Neuronal stem cell (in vitro differentiated cells): ENCODE results near the gene NKX2-2.

Experiments
- DNase-seq: peaks from one replicate; pipeline ENCODE4 v3.0.0-alpha.2; 2013; ENCODE audit warnings: low spot score
- H2AFZ ChIP-seq: one replicate; pipeline ENCODE4 v1.6.1; 2013; ENCODE audit warnings: mild to moderate bottlenecking, low read length, inconsistent platforms
- H2AK5ac ChIP-seq: 2 replicates; pipeline ENCODE4 v1.6.1; 2013; ENCODE audit warnings: low read depth, mild to moderate bottlenecking, inconsistent platforms, low read length, moderate library complexity, mixed read lengths
- H2BK120ac ChIP-seq: 2 replicates; pipeline ENCODE4 v1.6.1; 2013; ENCODE audit warnings: low read depth, mild to moderate bottlenecking, inconsistent platforms, low read length, moderate library complexity, mixed read lengths
- H2BK12ac ChIP-seq: one replicate; pipeline ENCODE4 v1.6.1; 2013; ENCODE audit warnings: low read length, inconsistent platforms
- H2BK15ac ChIP-seq: 2 replicates; pipeline ENCODE4 v1.6.1; 2013; ENCODE audit warnings: mild to moderate bottlenecking, low read length, inconsistent platforms, mixed read lengths
- H2BK5ac ChIP-seq: one replicate; pipeline ENCODE4 v1.6.1; 2013; ENCODE audit warnings: inconsistent platforms, mild to moderate bottlenecking, low read length, moderate library complexity
- H3K14ac ChIP-seq: one replicate; pipeline ENCODE4 v1.6.1; 2013; ENCODE audit warnings: low read length, inconsistent platforms
- H3K18ac ChIP-seq: 2 replicates; pipeline ENCODE4 v1.6.1; 2013; ENCODE audit warnings: low read length, inconsistent platforms
- H3K23ac ChIP-seq: 2 replicates; pipeline ENCODE4 v1.6.1; 2013; ENCODE audit warnings: low read depth, mild to moderate bottlenecking, mixed read lengths, low read length, inconsistent platforms; ENCODE audit not compliant: poor library complexity
- H3K27ac ChIP-seq: replicated peaks from 3 replicates; pipeline ENCODE4 v1.5.1; 2013; ENCODE audit warnings: low read length, inconsistent platforms
- H3K27me3 ChIP-seq, 3 experiments: 2 replicates each; pipeline ENCODE4 v1.6.1; 2013; ENCODE audit warnings: low read length in 3 of 3, mild to moderate bottlenecking in 2 of 3, inconsistent platforms in 1 of 3, low read depth in 1 of 3, mixed read lengths in 1 of 3, moderate library complexity in 1 of 3; ENCODE audit not compliant: control insufficient read depth in 3 of 3, insufficient read depth in 3 of 3
- H3K36me3 ChIP-seq, 2 donors: replicated peaks in 1 of 2; 2 replicates each; pipeline ENCODE4 v1.6.1; 2013; ENCODE audit warnings: low read length in 2 of 2; ENCODE audit not compliant: control insufficient read depth in 2 of 2, insufficient read depth in 2 of 2
- H3K4ac ChIP-seq: 2 replicates; pipeline ENCODE4 v1.6.1; 2013; ENCODE audit warnings: inconsistent platforms, mild to moderate bottlenecking, low read length, moderate library complexity
- H3K4me1 ChIP-seq, 2 donors: 1 replicate in 1 of 2; 2 replicates in 1 of 2; pipeline ENCODE4 v1.6.1; 2013; ENCODE audit warnings: low read length in 2 of 2, low read depth in 1 of 2; ENCODE audit not compliant: control insufficient read depth in 2 of 2, insufficient read depth in 1 of 2
- H3K4me2 ChIP-seq: one replicate; pipeline ENCODE4 v1.6.1; 2013; ENCODE audit warnings: mild to moderate bottlenecking, low read length, inconsistent platforms; ENCODE audit not compliant: insufficient read depth, poor library complexity, severe bottlenecking
- H3K4me3 ChIP-seq, 2 donors: 2 replicates each; pipeline ENCODE4 v1.5.1; 2013; ENCODE audit warnings: low read length in 2 of 2, mild to moderate bottlenecking in 2 of 2, inconsistent platforms in 1 of 2, moderate library complexity in 1 of 2
- H3K79me1 ChIP-seq: one replicate; pipeline ENCODE4 v1.6.1; 2013; ENCODE audit warnings: low read depth, mild to moderate bottlenecking, inconsistent platforms, low read length, moderate library complexity
- H3K9ac ChIP-seq: one replicate; pipeline ENCODE4 v1.6.1; 2013; ENCODE audit warnings: mild to moderate bottlenecking, low read depth, low read length, inconsistent platforms; ENCODE audit not compliant: poor library complexity
- H3K9me3 ChIP-seq, 2 donors: replicated peaks in 1 of 2; 2 replicates each; pipeline versions ENCODE3 to v1.6.1; 2013; ENCODE audit warnings: low read length in 2 of 2, mild to moderate bottlenecking in 2 of 2, inconsistent platforms in 1 of 2, low read depth in 1 of 2, mixed read lengths in 1 of 2, moderate library complexity in 1 of 2; ENCODE audit not compliant: control insufficient read depth in 2 of 2, insufficient read depth in 1 of 2
- H4K8ac ChIP-seq: one replicate; pipeline ENCODE4 v1.6.1; 2013; ENCODE audit warnings: low read depth, mild to moderate bottlenecking, inconsistent platforms, low read length, moderate library complexity
- H4K91ac ChIP-seq: one replicate; pipeline ENCODE4 v1.6.1; 2013; ENCODE audit warnings: low read length, low read depth, mild to moderate bottlenecking, inconsistent platforms; ENCODE audit not compliant: poor library complexity
- WGBS, 2 donors: extraction: QIAGEN DNeasy Blood & Tissue Kit; methylation state at CpG; one replicate each; pipeline ENCODE4 v1.1.7; 2013; ENCODE audit warnings: missing lambda C conversion rate in 2 of 2, mixed read lengths in 1 of 2; ENCODE audit not compliant: insufficient read length in 2 of 2, insufficient replicate concordance in 1 of 2; ENCODE audit errors: extremely low coverage in 2 of 2; 5-methylcytosine and 5-hydroxymethylcytosine counted together

The NKX2-2 gene

DNA sequence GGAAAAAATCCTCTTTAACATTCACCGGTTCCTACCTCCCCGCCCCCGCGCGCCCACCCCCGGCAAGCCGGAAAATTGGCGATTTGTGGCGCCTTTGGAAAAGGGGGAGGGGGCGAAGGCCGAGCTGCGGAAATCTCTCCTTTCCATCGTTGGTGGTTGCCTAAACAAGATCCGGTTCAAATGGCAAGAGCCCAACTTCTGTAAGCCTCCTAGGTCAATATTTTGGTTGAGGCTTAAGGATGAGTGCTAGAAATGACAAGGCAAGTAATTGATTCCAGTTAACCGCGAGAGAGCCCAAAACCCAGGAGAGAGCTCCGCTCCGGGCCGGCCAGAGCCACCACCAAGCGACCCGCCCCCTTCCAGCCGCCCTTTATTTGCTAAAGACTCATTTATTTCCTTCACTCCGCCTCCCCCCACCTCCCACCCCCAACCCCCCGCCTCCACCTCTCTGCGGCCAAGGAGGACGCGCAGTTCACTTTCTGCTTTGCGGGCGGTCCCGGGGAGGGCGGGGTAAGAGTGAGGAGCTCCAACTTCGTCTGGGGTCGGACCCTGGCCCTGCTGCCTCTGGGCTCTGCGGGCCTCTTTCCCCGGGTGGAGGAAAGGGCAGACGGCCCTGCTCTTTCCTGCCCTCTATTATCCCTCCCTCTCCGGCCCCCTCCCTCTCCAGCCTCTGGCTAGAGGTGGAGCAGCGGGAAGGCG is 838 bp upstream of the NKX2-2 start:
- no peak overlapping the region for H2BK15ac ChIP-seq
- H3K36me3 ChIP-seq: no peaks in the 10 kb centered on the region
- H3K4me1 ChIP-seq: peaks cover 10 to 15% of the 10 kb centered on the region in 2 donors
- H3K9ac ChIP-seq: no peak overlapping the region
- H2AFZ ChIP-seq: peak overlapping the region; percentile 64
- no peak overlapping the region for H4K8ac ChIP-seq
- H3K9me3 ChIP-seq: no peaks in the 10 kb centered on the region
- no peak overlapping the region for H3K23ac ChIP-seq
- no peak overlapping the region for H3K4ac ChIP-seq
- no peak overlapping the region for H3K18ac ChIP-seq
- no peak overlapping the region for H3K27ac ChIP-seq
- H2BK120ac ChIP-seq: no peak overlapping the region
- H3K4me2 ChIP-seq: peak overlapping the region; percentile 31
- H2BK5ac ChIP-seq: no peak overlapping the region
- no peaks in the 10 kb centered on the region for H3K79me1 ChIP-seq
- H3K27me3 ChIP-seq: peaks cover 81 to 98% (median 95%) of the 10 kb centered on the region in 3 experiments
- no peak overlapping the region for H3K14ac ChIP-seq
- H2BK12ac ChIP-seq: no peak overlapping the region
- no peak overlapping the region for H3K4me3 ChIP-seq
- H4K91ac ChIP-seq: no peak overlapping the region
- no peak for DNase-seq
- WGBS, 2 donors: no CpG with 5 or more reads among the region's 39 CpGs
- no peak overlapping the region for H2AK5ac ChIP-seq

DNA sequence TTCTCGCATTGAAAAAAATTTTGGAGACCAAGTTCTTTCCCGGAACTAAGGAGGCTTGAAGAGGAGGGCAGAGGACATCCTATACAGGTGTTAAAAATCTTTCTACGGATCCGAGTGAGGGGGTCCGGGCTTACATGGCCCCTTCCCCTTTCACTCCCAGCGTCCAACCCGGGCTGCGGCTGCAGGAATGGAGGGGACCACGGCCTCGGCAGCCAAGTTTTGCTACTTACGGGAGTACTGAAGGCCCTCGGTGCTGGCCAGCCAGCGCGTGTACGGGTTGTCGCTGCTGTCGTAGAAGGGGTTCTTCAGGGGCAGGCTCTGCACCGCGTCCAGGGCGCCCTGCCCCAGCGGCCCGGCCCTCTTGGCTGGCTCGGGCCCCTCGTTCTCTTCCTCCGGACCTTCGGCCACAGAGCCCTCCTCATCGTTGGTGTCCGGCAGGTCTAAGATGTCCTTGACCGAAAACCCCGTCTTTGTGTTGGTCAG is 642 bp downstream of the NKX2-2 start:
- H2BK120ac ChIP-seq: no peak overlapping the region
- H4K8ac ChIP-seq: no peak overlapping the region
- H3K9me3 ChIP-seq: no peaks in the 10 kb centered on the region
- no peak overlapping the region for H2BK12ac ChIP-seq
- H3K14ac ChIP-seq: peak overlapping the region; percentile 21
- peak overlapping the region; percentile 76 for H3K18ac ChIP-seq
- peaks cover 81 to 98% (median 95%) of the 10 kb centered on the region in 3 experiments for H3K27me3 ChIP-seq
- H2BK5ac ChIP-seq: no peak overlapping the region
- H3K4me3 ChIP-seq: no peak overlapping the region
- H3K27ac ChIP-seq: no peak overlapping the region
- DNase-seq: no peak
- H2AFZ ChIP-seq: peak overlapping the region; percentile 33
- WGBS, 2 donors: no CpG with 5 or more reads among the region's 30 CpGs
- H2AK5ac ChIP-seq: peak overlapping the region; percentile 88
- no peak overlapping the region for H3K9ac ChIP-seq
- no peak overlapping the region for H4K91ac ChIP-seq
- H3K4ac ChIP-seq: no peak overlapping the region
- H3K36me3 ChIP-seq: no peaks in the 10 kb centered on the region
- H2BK15ac ChIP-seq: no peak overlapping the region
- no peak overlapping the region for H3K23ac ChIP-seq
- H3K79me1 ChIP-seq: no peaks in the 10 kb centered on the region
- peaks cover 10 to 15% of the 10 kb centered on the region in 2 donors for H3K4me1 ChIP-seq
- H3K4me2 ChIP-seq: no peak overlapping the region

DNA sequence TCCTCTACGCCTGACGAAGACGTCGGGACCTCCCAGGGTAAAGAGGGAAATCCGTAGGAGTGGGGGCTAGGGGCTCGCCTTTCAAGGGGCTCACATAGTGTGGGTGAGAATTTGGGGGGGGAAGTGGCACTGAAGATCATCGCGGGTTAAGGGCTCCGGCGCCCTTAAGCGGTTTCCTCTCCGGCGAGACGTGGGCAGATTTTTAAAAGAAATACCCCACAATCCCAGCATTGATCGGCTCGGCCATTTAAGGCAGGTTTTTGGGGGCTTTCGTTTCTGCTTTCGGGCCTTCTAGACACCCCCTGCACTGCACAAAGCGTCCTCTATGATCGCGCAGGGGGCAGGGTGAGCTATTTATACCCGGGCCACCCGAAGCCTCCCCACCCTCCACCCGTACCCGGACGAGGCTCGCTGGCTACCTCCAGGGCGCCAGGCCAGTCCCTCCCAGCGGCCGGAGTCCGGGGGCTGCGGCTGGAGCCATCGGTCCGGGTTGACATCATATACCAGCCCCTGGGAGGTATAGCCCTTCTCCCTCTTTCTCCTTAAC is 1.2 kb downstream of the NKX2-2 start:
- H3K4me1 ChIP-seq: peaks cover 10 to 15% of the 10 kb centered on the region in 2 donors
- H3K79me1 ChIP-seq: no peaks in the 10 kb centered on the region
- no peak for DNase-seq

DNA sequence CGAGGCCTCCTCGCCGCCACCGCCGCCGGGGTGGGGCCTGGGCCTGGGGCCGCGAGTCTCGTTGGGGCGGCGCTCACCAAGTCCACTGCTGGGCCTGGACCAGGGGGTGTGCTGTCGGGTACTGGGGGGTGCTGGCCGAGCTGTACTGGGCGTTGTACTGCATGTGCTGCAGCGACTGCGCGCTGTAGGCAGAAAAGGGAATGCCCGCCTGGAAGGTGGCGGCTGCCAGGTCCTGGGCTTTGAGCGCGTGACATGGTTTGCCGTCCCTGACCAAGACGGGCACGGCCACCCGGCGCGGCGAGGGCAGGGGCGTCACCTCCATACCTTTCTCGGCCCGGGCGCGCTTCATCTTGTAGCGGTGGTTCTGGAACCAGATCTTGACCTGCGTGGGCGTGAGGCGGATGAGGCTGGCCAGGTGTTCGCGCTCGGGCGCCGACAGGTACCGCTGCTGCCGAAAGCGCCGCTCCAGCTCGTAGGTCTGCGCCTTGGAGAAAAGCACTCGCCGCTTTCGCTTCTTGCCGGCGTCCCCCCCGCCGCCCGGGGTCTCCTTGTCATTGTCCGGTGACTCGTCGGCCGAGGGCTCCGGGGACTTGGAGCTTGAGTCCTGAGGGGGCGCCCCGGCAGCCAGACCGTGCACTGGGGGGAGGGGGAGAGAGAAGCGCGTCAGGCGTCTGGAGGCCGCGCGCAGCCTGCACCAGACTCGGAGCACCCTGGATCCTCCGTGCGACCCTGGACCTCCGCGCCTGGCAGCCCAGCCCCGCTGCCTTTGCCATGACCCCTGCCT is 1.8 kb downstream of the NKX2-2 start:
- H2BK15ac ChIP-seq: peak overlapping the region; percentile 49
- no peaks in the 10 kb centered on the region for H3K9me3 ChIP-seq
- peak overlapping the region; percentile 68 for H2AFZ ChIP-seq
- no peak overlapping the region for H3K4me2 ChIP-seq
- DNase-seq: no peak
- peaks cover 81 to 98% (median 95%) of the 10 kb centered on the region in 3 experiments for H3K27me3 ChIP-seq
- H3K36me3 ChIP-seq: no peaks in the 10 kb centered on the region
- no peak overlapping the region for H4K91ac ChIP-seq
- no peak overlapping the region for H2BK5ac ChIP-seq
- H3K4me3 ChIP-seq: no peak overlapping the region
- no peak overlapping the region for H2BK12ac ChIP-seq
- H3K79me1 ChIP-seq: no peaks in the 10 kb centered on the region
- no peak overlapping the region for H3K14ac ChIP-seq
- no peak overlapping the region for H3K9ac ChIP-seq
- peaks cover 10 to 15% of the 10 kb centered on the region in 2 donors for H3K4me1 ChIP-seq
- H3K4ac ChIP-seq: no peak overlapping the region
- no peak overlapping the region for H2BK120ac ChIP-seq
- H3K23ac ChIP-seq: peak overlapping the region; percentile 73
- H2AK5ac ChIP-seq: peak overlapping the region; percentile 37
- H3K18ac ChIP-seq: peak overlapping the region; percentile 65
- WGBS, 2 donors: no CpG with 5 or more reads among the region's 76 CpGs
- H3K27ac ChIP-seq: no peak overlapping the region
- H4K8ac ChIP-seq: no peak overlapping the region

More for the DNA sequence above, 1.2 kb downstream of the NKX2-2 start:
- Histone ChIP-seq H3K4ac (no peak overlapping the region), H3K14ac (no peak overlapping the region), H2BK12ac (no peak overlapping the region), H2AFZ (peak overlapping the region; percentile 68), H3K18ac (peak overlapping the region; percentile 65), H3K9ac (no peak overlapping the region), H3K27ac (no peak overlapping the region), H3K4me3 (no peak overlapping the region), H3K9me3 (no peaks in the 10 kb centered on the region), H4K8ac (no peak overlapping the region), H2BK5ac (no peak overlapping the region), H2AK5ac (peak overlapping the region; percentile 37), H3K27me3 (peaks cover 81 to 98% (median 95%) of the 10 kb centered on the region in 3 experiments), H3K4me2 (no peak overlapping the region), H4K91ac (no peak overlapping the region), H2BK120ac (no peak overlapping the region), H3K23ac (peak overlapping the region; percentile 73), H3K36me3 (no peaks in the 10 kb centered on the region), H2BK15ac (peak overlapping the region; percentile 49)
- no CpG with 5 or more reads among the region's 34 CpGs for WGBS, 2 donors
